Vein endothelial cell (primary cell): ENCODE data around the gene IST1. TPM values are rescaled to one million over a fixed set of nuclear protein-coding genes. Genes with fewer than 3 reads are reported as not detected.

ENCODE experiments used
- total RNA-seq: library from RNA; depleted of rRNA; stranded (reverse); fragments of >200 nt; gene quantifications from 2 replicates; pipeline ENCODE4 v1.2.3, GENCODE V29; 2012

The IST1 gene
- total RNA-seq, result 243 and 260 TPM in 2 replicates

GRCh38 chr16:71894921-71895678 lies at the start of gene IST1:
Gene IST1 (plus strand): TSS chr16:71895531. CDS start chr16:71915641, 20,110 bp downstream.

GRCh38 chr16:71845639-71846430 lies 49.5 kb upstream of the IST1 start, which contains the start of gene ATXN1L:
Gene ATXN1L (plus strand): TSS chr16:71845976. CDS start chr16:71849741, 3,765 bp downstream.

GRCh38 chr16:71883849-71884638 lies 11.3 kb upstream of the IST1 start, which contains the start of gene ZNF821:
Gene ZNF821 (minus strand): TSS chr16:71884182. CDS start chr16:71879946, 4,236 bp downstream.

Other genes starting within 250 kb of the IST1 start
- gene PHLPP2, start 170.8 kb upstream of the IST1 start, total RNA-seq, result 6.9 and 8.3 TPM in 2 replicates
- 102 and 108 TPM in 2 replicates for gene AP1G1, start 86.7 kb upstream of the IST1 start, total RNA-seq
- 26.5 and 26.8 TPM in 2 replicates for gene ATXN1L, start 49.6 kb upstream of the IST1 start, total RNA-seq
- 7.8 and 8.1 TPM in 2 replicates for gene ZNF821, start 11.3 kb upstream of the IST1 start, total RNA-seq
- gene PKD1L3, start 104.9 kb downstream of the IST1 start, total RNA-seq, result not detected in 2 replicates
- gene DHODH, start 113.2 kb downstream of the IST1 start, total RNA-seq, result 4.1 and 4.9 TPM in 2 replicates
- not detected in 2 replicates for gene HP, start 159.0 kb downstream of the IST1 start, total RNA-seq
- gene HPR, start 167.7 kb downstream of the IST1 start, total RNA-seq, result not detected in 2 replicates
- gene TXNL4B, start 198.1 kb downstream of the IST1 start, total RNA-seq, result 5.2 and 7.9 TPM in 2 replicates
- gene DHX38, start 198.3 kb downstream of the IST1 start, total RNA-seq, result 65.0 and 68.0 TPM in 2 replicates